ENCODE measurements around the gene PCDH9. TPM values are rescaled to one million over a fixed set of nuclear protein-coding genes. Genes with fewer than 3 reads are reported as not detected.

Gene PCDH9
- total RNA-seq, 2 donors from 2014 or later, result 0.44 to 1.0 TPM

GRCh38 chr13:66557357-66557756 lies 672.8 kb downstream of the PCDH9 start:
- intact Hi-C loops (cut with DNase I), result no loop called here
- DNase-seq, result no peak
- no peak overlapping the region for H3K4me3 ChIP-seq
- no peak overlapping the region for H3K9ac ChIP-seq (ENCODE audit: low read depth in 2 of 2, low read length in 2 of 2)
- no peaks in the 10 kb centered on the region for H3K36me3 ChIP-seq
- H3K4me1 ChIP-seq, result no peaks in the 10 kb centered on the region
- no peaks in the 10 kb centered on the region for H3K27me3 ChIP-seq
- no peaks in the 10 kb centered on the region for H3K9me3 ChIP-seq
- no peak overlapping the region for H3K27ac ChIP-seq
- no peak for TF ChIP-seq CTCF (IDR thresholded peaks at IDR 0.05)

- intact Hi-C loops (cut with DNase I), result no loop called here
Measured at GRCh38 chr13:66556306-66556705, 673.8 kb downstream of the PCDH9 start.

GRCh38 chr13:66553391-66553790 lies 676.7 kb downstream of the PCDH9 start:
- Histone ChIP-seq H3K9ac (ENCODE audit: low read depth in 2 of 2, low read length in 2 of 2) (no peak overlapping the region), H3K27ac (no peak overlapping the region), H3K9me3 (no peaks in the 10 kb centered on the region), H3K4me1 (no peaks in the 10 kb centered on the region), H3K27me3 (no peaks in the 10 kb centered on the region), H3K4me3 (no peak overlapping the region), H3K36me3 (no peaks in the 10 kb centered on the region)
- intact Hi-C loops (cut with DNase I), result no loop called here
- no peak for TF ChIP-seq CTCF (IDR thresholded peaks at IDR 0.05)
- DNase-seq, result no peak

More at GRCh38 chr13:66556306-66556705, 673.8 kb downstream of the PCDH9 start:
- Histone ChIP-seq H3K9me3 (no peaks in the 10 kb centered on the region), H3K4me3 (no peak overlapping the region), H3K27ac (no peak overlapping the region), H3K9ac (ENCODE audit: low read depth in 2 of 2, low read length in 2 of 2) (no peak overlapping the region), H3K4me1 (no peaks in the 10 kb centered on the region), H3K27me3 (no peaks in the 10 kb centered on the region), H3K36me3 (no peaks in the 10 kb centered on the region)
- TF ChIP-seq CTCF (IDR thresholded peaks at IDR 0.05), result no peak
- no peak for DNase-seq

GRCh38 chr13:66551128-66551527 lies 679.0 kb downstream of the PCDH9 start:
- no peak overlapping the region for H3K4me3 ChIP-seq
- H3K9ac ChIP-seq (ENCODE audit: low read depth in 2 of 2, low read length in 2 of 2), result no peak overlapping the region
- no peaks in the 10 kb centered on the region for H3K9me3 ChIP-seq
- no peaks in the 10 kb centered on the region for H3K36me3 ChIP-seq
- no peaks in the 10 kb centered on the region for H3K4me1 ChIP-seq
- H3K27me3 ChIP-seq, result no peaks in the 10 kb centered on the region
- H3K27ac ChIP-seq, result no peak overlapping the region
- DNase-seq, result no peak
- intact Hi-C loops (cut with DNase I), result no loop called here
- no peak for TF ChIP-seq CTCF (IDR thresholded peaks at IDR 0.05)

- no peak overlapping the region for H3K4me3 ChIP-seq
- H3K9me3 ChIP-seq, result no peaks in the 10 kb centered on the region
- no peaks in the 10 kb centered on the region for H3K4me1 ChIP-seq
- H3K36me3 ChIP-seq, result no peaks in the 10 kb centered on the region
- no peak overlapping the region for H3K9ac ChIP-seq (ENCODE audit: low read depth in 2 of 2, low read length in 2 of 2)
- no peak for DNase-seq
- intact Hi-C loops (cut with DNase I), result no loop called here
- H3K27me3 ChIP-seq, result no peaks in the 10 kb centered on the region
- no peak for TF ChIP-seq CTCF (IDR thresholded peaks at IDR 0.05)
- no peak overlapping the region for H3K27ac ChIP-seq
Measured at GRCh38 chr13:66547685-66548084, 682.5 kb downstream of the PCDH9 start.
